Calu3 (cell line): Measurements from ENCODE around the gene CFAP92. TPM values are rescaled to one million over a fixed set of nuclear protein-coding genes. Genes with fewer than 3 reads are reported as not detected.

Experiments
- BruUV-seq: library from RNA; stranded (reverse); fragments of 400-500 nt; replicated peaks from 2 replicates; lab custom pipeline; 2021; lab: Mats Ljungman, UMichigan
- CTCF ChIA-PET: fragments of 300-600 bp; sonication (Branson Sonifier 250); formaldehyde crosslinking; loops from one replicate; lab custom pipeline; 2022; ENCODE audit warnings: antibody characterized with exemption; lab: Charles Lee
- DNase-seq: peaks from one replicate; pipeline ENCODE4 v3.0.0; 2022
- H3K27ac Mint-ChIP-seq: one replicate; pipeline ENCODE4 v1.8.0; 2022; ENCODE audit warnings: mixed read lengths; ENCODE audit not compliant: unreplicated experiment
- H3K27me3 Mint-ChIP-seq: one replicate; pipeline ENCODE4 v1.8.0; 2022; ENCODE audit warnings: mixed read lengths; ENCODE audit not compliant: unreplicated experiment
- H3K36me3 Mint-ChIP-seq: one replicate; pipeline ENCODE4 v1.8.0; 2022; ENCODE audit warnings: mild to moderate bottlenecking, moderate library complexity, mixed read lengths; ENCODE audit not compliant: insufficient read depth, unreplicated experiment
- H3K4me1 Mint-ChIP-seq: one replicate; pipeline ENCODE4 v1.8.0; 2022; ENCODE audit warnings: mild to moderate bottlenecking, low read depth, mixed read lengths; ENCODE audit not compliant: unreplicated experiment
- H3K4me3 Mint-ChIP-seq: one replicate; pipeline ENCODE4 v1.8.0; 2022; ENCODE audit warnings: mild to moderate bottlenecking, low read depth, moderate library complexity, mixed read lengths; ENCODE audit not compliant: unreplicated experiment
- H3K9me3 Mint-ChIP-seq: one replicate; pipeline ENCODE4 v1.8.0; 2022; ENCODE audit warnings: low read depth, mixed read lengths; ENCODE audit not compliant: unreplicated experiment
- intact Hi-C: fragments of 100-400 bp; cut with micrococcal nuclease; formaldehyde crosslinking; loops from one replicate; pipeline ENCODE4 v1.10.0; 2022; ENCODE audit not compliant: unreplicated experiment
- total RNA-seq: library from RNA; stranded (reverse); gene quantifications from 2 replicates; pipeline ENCODE4 v1.2.3, GENCODE V29; 2022
- TF ChIP-seq, protein P1 (sequence below): fragments of 200-600 bp; IDR thresholded peaks from one replicate; pipeline ENCODE4 v1.8.0; 2022; ENCODE audit warnings: antibody characterized with exemption; ENCODE audit not compliant: unreplicated experiment

The CFAP92 gene
- total RNA-seq, 1 experiment from 2014 or later, result 0.92 TPM

- CTCF ChIA-PET, result no interaction called here
- Mint-ChIP-seq H3K9me3 (no peaks in the 10 kb centered on the region), H3K36me3 (no peaks in the 10 kb centered on the region), H3K4me3 (no peak within 1 kb of the TSS), H3K27ac (no peak within 1 kb of the TSS), H3K4me1 (peaks cover 21% of the 10 kb centered on the region), H3K27me3 (peaks cover 70% of the 10 kb centered on the region)
- no peak for DNase-seq
- TF ChIP-seq, protein P1, sequence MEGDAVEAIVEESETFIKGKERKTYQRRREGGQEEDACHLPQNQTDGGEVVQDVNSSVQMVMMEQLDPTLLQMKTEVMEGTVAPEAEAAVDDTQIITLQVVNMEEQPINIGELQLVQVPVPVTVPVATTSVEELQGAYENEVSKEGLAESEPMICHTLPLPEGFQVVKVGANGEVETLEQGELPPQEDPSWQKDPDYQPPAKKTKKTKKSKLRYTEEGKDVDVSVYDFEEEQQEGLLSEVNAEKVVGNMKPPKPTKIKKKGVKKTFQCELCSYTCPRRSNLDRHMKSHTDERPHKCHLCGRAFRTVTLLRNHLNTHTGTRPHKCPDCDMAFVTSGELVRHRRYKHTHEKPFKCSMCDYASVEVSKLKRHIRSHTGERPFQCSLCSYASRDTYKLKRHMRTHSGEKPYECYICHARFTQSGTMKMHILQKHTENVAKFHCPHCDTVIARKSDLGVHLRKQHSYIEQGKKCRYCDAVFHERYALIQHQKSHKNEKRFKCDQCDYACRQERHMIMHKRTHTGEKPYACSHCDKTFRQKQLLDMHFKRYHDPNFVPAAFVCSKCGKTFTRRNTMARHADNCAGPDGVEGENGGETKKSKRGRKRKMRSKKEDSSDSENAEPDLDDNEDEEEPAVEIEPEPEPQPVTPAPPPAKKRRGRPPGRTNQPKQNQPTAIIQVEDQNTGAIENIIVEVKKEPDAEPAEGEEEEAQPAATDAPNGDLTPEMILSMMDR, result no peak
- BruUV-seq, result no TSS peak
- intact Hi-C loops, result no loop called here
Measured at GRCh38 chr3:129001101-129001805, 7.4 kb upstream of the CFAP92 start, which contains the start of gene EFCC1. Gene EFCC1, plus strand, starts transcription at chr3:129001304. Its CDS starts 325 bp downstream, at chr3:129001629.

GRCh38 chr3:129000742-129001100, 6.8 kb upstream of the CFAP92 start:
- intact Hi-C loops, result no loop called here
- no peak for DNase-seq
- TF ChIP-seq, protein P1, result no peak
- CTCF ChIA-PET, result interaction anchor here (0.7 kb wide), 1 partner anchor 16 kb away, joined by 5 read pairs; no protein-coding TSS in a partner anchor
- Mint-ChIP-seq H3K4me3 (no peak overlapping the region), H3K36me3 (no peaks in the 10 kb centered on the region), H3K9me3 (no peaks in the 10 kb centered on the region), H3K27ac (no peak overlapping the region), H3K4me1 (peaks cover 20% of the 10 kb centered on the region), H3K27me3 (peaks cover 75% of the 10 kb centered on the region)
- no TSS peak for BruUV-seq

DNA sequence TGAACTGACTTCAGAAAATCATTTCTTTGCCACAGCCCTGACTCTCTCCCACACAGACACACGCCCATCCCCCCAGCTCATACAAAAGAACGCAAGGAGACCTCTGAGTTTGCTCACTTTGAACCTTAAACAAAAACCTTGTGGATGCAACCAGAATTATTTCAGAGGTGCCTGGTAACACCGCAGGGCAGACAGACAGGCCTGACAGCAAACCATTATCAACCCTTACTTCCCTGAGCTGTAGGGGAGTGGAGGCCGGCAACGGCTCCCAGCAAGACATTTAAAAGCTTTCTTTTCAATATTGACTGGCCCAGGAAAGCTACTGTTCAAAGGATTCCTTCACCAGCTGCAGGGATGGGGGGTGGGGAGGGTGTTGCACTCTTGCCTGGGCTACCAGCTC, 5.2 kb upstream of the CFAP92 start:
- DNase-seq, result no peak
- Mint-ChIP-seq H3K4me1 (peaks cover 16% of the 10 kb centered on the region), H3K27ac (no peak overlapping the region), H3K9me3 (no peaks in the 10 kb centered on the region), H3K27me3 (peaks cover 91% of the 10 kb centered on the region), H3K36me3 (peaks cover 3% of the 10 kb centered on the region), H3K4me3 (no peak overlapping the region)
- BruUV-seq, result no TSS peak
- CTCF ChIA-PET, result interaction anchor here (0.6 to 2.0 kb wide), 4 partner anchors 8 to 348 kb away, joined by 3 to 13 read pairs (median 4); no protein-coding TSS in a partner anchor
- intact Hi-C loops, result no loop called here
- TF ChIP-seq, protein P1, result no peak

DNA sequence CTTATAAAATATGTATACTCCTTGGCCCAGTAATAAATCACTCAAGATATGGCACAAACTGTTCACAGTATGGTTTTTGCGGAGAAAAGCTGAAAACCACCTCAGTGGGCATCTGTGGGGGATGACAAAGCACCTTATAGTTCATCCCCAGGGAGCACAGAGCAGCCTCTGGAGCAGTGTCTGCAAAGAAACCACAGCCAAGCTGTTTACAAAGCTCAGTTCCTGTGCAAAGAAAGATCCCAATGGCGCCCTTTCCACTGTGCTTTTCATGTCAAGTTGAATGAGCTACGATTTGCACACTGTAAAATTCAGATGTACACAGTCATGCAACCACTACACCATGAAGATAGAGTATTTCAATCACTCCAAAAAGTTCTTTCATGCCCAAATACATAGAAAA, 4.7 kb upstream of the CFAP92 start:
- no peak overlapping the region for H3K4me3 Mint-ChIP-seq
- peaks cover 93% of the 10 kb centered on the region for H3K27me3 Mint-ChIP-seq
- intact Hi-C loops, result no loop called here
- TF ChIP-seq, protein P1, result no peak
- no peaks in the 10 kb centered on the region for H3K9me3 Mint-ChIP-seq
- CTCF ChIA-PET, result interaction anchor here (0.5 to 2.0 kb wide), 6 partner anchors 8 to 349 kb away, joined by 3 to 13 read pairs (median 3); no protein-coding TSS in a partner anchor
- peaks cover 8% of the 10 kb centered on the region for H3K36me3 Mint-ChIP-seq
- BruUV-seq, result no TSS peak
- H3K27ac Mint-ChIP-seq, result no peak overlapping the region
- DNase-seq, result no peak
- H3K4me1 Mint-ChIP-seq, result peaks cover 18% of the 10 kb centered on the region
